H1 (cell line): Measurements from ENCODE around the gene CAMKK2. TPM values are rescaled to one million over a fixed set of nuclear protein-coding genes. Genes with fewer than 3 reads are reported as not detected.
"Not testable (repeated sequence)": the region's sequence is repeated elsewhere in the genome, so short reads cannot be mapped to it uniquely, and the experiment has no call there.

Experiments used
- CTCF ChIA-PET: fragments of 300-600 bp; sonication (Branson Sonifier 250); formaldehyde crosslinking; loops from one replicate; lab custom pipeline; 2021; ENCODE audit not compliant: partially characterized antibody; lab: Charles Lee
- POLR2A ChIA-PET: fragments of 300-600 bp; sonication (Branson Sonifier 250); formaldehyde crosslinking; loops from one replicate; lab custom pipeline; 2021; ENCODE audit warnings: inconsistent platforms; ENCODE audit not compliant: partially characterized antibody; lab: Charles Lee
- DNase-seq, 2 experiments: peaks; one replicate each; pipeline versions ENCODE4 v3.0.0 to v3.0.0-alpha.2; 2010 to 2022; ENCODE audit warnings: low spot score in 2 of 2, low read depth in 1 of 2, mixed read lengths in 1 of 2
- FAIRE-seq: peaks from 2 replicates; lab custom pipeline; 2011; peaks lifted over from hg19 to GRCh38; lab: Jason Lieb, UNC
- H2AFZ ChIP-seq: 2 replicates; pipeline ENCODE4 v1.8.1; 2012; ENCODE audit warnings: low read length, inconsistent platforms
- H2AK5ac ChIP-seq: 2 replicates; pipeline ENCODE4 v1.6.1; 2013; ENCODE audit warnings: low read depth, low read length
- H2BK120ac ChIP-seq: replicated peaks from 2 replicates; pipeline ENCODE3; 2013; ENCODE audit warnings: low read depth, low read length, inconsistent platforms
- H2BK12ac ChIP-seq: 2 replicates; pipeline ENCODE4 v1.6.1; 2013; ENCODE audit warnings: low read depth, low read length
- H2BK15ac ChIP-seq: 2 replicates; pipeline ENCODE4 v1.6.1; 2013; ENCODE audit warnings: low read length
- H2BK20ac ChIP-seq: 2 replicates; pipeline ENCODE4 v1.6.1; 2013; ENCODE audit warnings: low read length
- H2BK5ac ChIP-seq: 2 replicates; pipeline ENCODE4 v1.6.1; 2013; ENCODE audit warnings: low read depth, low read length
- H3K14ac ChIP-seq: 2 replicates; pipeline ENCODE4 v1.6.1; 2013; ENCODE audit warnings: inconsistent platforms; ENCODE audit not compliant: insufficient read length
- H3K18ac ChIP-seq: 2 replicates; pipeline ENCODE4 v1.6.1; 2013; ENCODE audit warnings: low read length; ENCODE audit errors: extremely low read depth
- H3K23ac ChIP-seq: 2 replicates; pipeline ENCODE4 v1.6.1; 2013; ENCODE audit warnings: inconsistent platforms; ENCODE audit not compliant: insufficient read length
- H3K23me2 ChIP-seq: 2 replicates; pipeline ENCODE4 v1.6.1; 2013; ENCODE audit warnings: low read depth, low read length
- H3K27ac ChIP-seq: 2 replicates; pipeline ENCODE4 v1.6.1; 2011; ENCODE audit warnings: low read depth, low read length, inconsistent platforms
- H3K27me3 ChIP-seq, 4 experiments: replicated peaks in 1 of 4; 1 replicate in 1 of 4; 2 replicates in 3 of 4; pipeline versions ENCODE4 v1.6.1 to v1.8.1; 2011 to 2013; ENCODE audit warnings: low read length in 3 of 4, mild to moderate bottlenecking in 3 of 4, inconsistent platforms in 2 of 4, mixed read lengths in 2 of 4, moderate library complexity in 1 of 4; ENCODE audit not compliant: control insufficient read depth in 3 of 4, insufficient read depth in 3 of 4; ENCODE audit errors: extremely low read depth in 1 of 4
- H3K36me3 ChIP-seq, 4 experiments: 2 replicates each; pipeline versions ENCODE4 v1.6.1 to v1.8.1; 2011 to 2013; ENCODE audit warnings: mild to moderate bottlenecking in 4 of 4, low read length in 3 of 4, moderate library complexity in 2 of 4, control low read depth in 1 of 4, inconsistent platforms in 1 of 4; ENCODE audit not compliant: insufficient read depth in 4 of 4, control insufficient read depth in 2 of 4
- H3K4ac ChIP-seq: replicated peaks from 2 replicates; pipeline ENCODE3; 2013; ENCODE audit warnings: low read length, low read depth, mixed read lengths, inconsistent platforms; ENCODE audit not compliant: insufficient read length
- H3K4me1 ChIP-seq, 4 experiments: replicated peaks in 1 of 4; 1 replicate in 1 of 4; 2 replicates in 3 of 4; pipeline versions ENCODE4 v1.6.1 to v1.8.1; 2011 to 2013; ENCODE audit warnings: low read length in 3 of 4, inconsistent platforms in 2 of 4, mixed read lengths in 1 of 4; ENCODE audit not compliant: insufficient read depth in 4 of 4, control insufficient read depth in 3 of 4
- H3K4me2 ChIP-seq, 2 experiments: 2 replicates each; pipeline versions ENCODE4 v1.6.1 to v1.8.1; 2011 to 2013; ENCODE audit warnings: low read depth in 2 of 2, low read length in 2 of 2, control low read depth in 1 of 2, inconsistent platforms in 1 of 2, mild to moderate bottlenecking in 1 of 2; ENCODE audit not compliant: insufficient read depth in 1 of 2
- H3K4me3 ChIP-seq, 4 experiments: fragments of 200-600, 300-600 bp in 1 of 4; sonication (generic), shearing (Covaris generic), sonication (Bioruptor Twin) in 1 of 4; 2 replicates each; pipeline versions ENCODE4 v1.5.1 to v1.8.1; 2011 to 2016; ENCODE audit warnings: low read length in 4 of 4, low read depth in 3 of 4, control low read depth in 2 of 4, inconsistent platforms in 2 of 4, mild to moderate bottlenecking in 2 of 4, mixed read lengths in 1 of 4, moderate library complexity in 1 of 4; ENCODE audit not compliant: insufficient read depth in 2 of 4; ENCODE audit errors: extremely low read depth in 1 of 4
- H3K56ac ChIP-seq: replicated peaks from 2 replicates; pipeline ENCODE3; 2013; ENCODE audit warnings: low read depth, mild to moderate bottlenecking, mixed read lengths, low read length, inconsistent platforms; ENCODE audit not compliant: insufficient read length
- H3K79me1 ChIP-seq: 2 replicates; pipeline ENCODE4 v1.6.1; 2013; ENCODE audit warnings: low read depth, low read length, control low read depth
- H3K79me2 ChIP-seq, 2 experiments: 2 replicates each; pipeline versions ENCODE4 v1.6.1 to v1.8.1; 2012 to 2013; ENCODE audit warnings: low read length in 2 of 2, mild to moderate bottlenecking in 2 of 2, inconsistent platforms in 1 of 2; ENCODE audit not compliant: insufficient read depth in 2 of 2, control insufficient read depth in 1 of 2
- H3K9ac ChIP-seq, 4 experiments: replicated peaks in 1 of 4; 1 replicate in 1 of 4; 2 replicates in 3 of 4; pipeline versions ENCODE4 v1.6.1 to v1.8.1; 2011 to 2013; ENCODE audit warnings: low read depth in 3 of 4, low read length in 3 of 4, control low read depth in 2 of 4, mild to moderate bottlenecking in 2 of 4, moderate library complexity in 2 of 4, inconsistent platforms in 1 of 4; ENCODE audit errors: extremely low read depth in 1 of 4
- H3K9me3 ChIP-seq, 2 experiments: 2 replicates each; pipeline versions ENCODE4 v1.6.1 to v1.8.1; 2012 to 2013; ENCODE audit warnings: mild to moderate bottlenecking in 2 of 2, moderate library complexity in 2 of 2, control low read depth in 1 of 2, inconsistent platforms in 1 of 2, low read depth in 1 of 2, low read length in 1 of 2, mixed read lengths in 1 of 2; ENCODE audit not compliant: insufficient read depth in 2 of 2
- H4K20me1 ChIP-seq, 2 experiments: replicated peaks in 1 of 2; 2 replicates each; pipeline versions ENCODE3 to v1.8.1; 2011 to 2013; ENCODE audit warnings: inconsistent platforms in 2 of 2, low read length in 2 of 2, mild to moderate bottlenecking in 1 of 2; ENCODE audit not compliant: insufficient read depth in 2 of 2, control insufficient read depth in 1 of 2
- H4K5ac ChIP-seq: 2 replicates; pipeline ENCODE4 v1.6.1; 2013; ENCODE audit warnings: low read length, low read depth, mixed read lengths, inconsistent platforms; ENCODE audit not compliant: insufficient read length
- H4K8ac ChIP-seq: 2 replicates; pipeline ENCODE4 v1.8.0; 2013; ENCODE audit warnings: mild to moderate bottlenecking, moderate library complexity, low read length, inconsistent platforms; ENCODE audit not compliant: insufficient read depth; ENCODE audit errors: extremely low read depth
- H4K91ac ChIP-seq: replicated peaks from 2 replicates; pipeline ENCODE3; 2013; ENCODE audit warnings: low read length, mixed read lengths, inconsistent platforms; ENCODE audit not compliant: insufficient read length
- WGBS, 2 experiments: shearing (Covaris generic) in 1 of 2; methylation state at CpG; one replicate each; pipeline versions ENCODE4 v1.1.6 to v1.1.7; 2013 to 2015; ENCODE audit warnings: low lambda C conversion rate in 2 of 2, mixed read lengths in 2 of 2, inconsistent platforms in 1 of 2, low coverage in 1 of 2, missing lambda C conversion rate in 1 of 2; ENCODE audit not compliant: insufficient replicate concordance in 2 of 2, insufficient coverage in 1 of 2, insufficient read length in 1 of 2; ENCODE audit errors: extremely low coverage in 1 of 2, missing lambda C conversion rate in 1 of 2; 5-methylcytosine and 5-hydroxymethylcytosine counted together
- polyA plus RNA-seq, 7 experiments: library from polyadenylated mRNA; depleted of rRNA in 3 of 7; stranded (reverse) in 5 of 7; unstranded in 2 of 7; fragments of >200 nt in 5 of 7; fragments of 200-250 nt in 2 of 7; gene quantifications; 1 replicate in 5 of 7; 2 replicates in 1 of 7; 4 replicates in 1 of 7; pipeline versions ENCODE4 v1.2.1 to v1.2.3, GENCODE V29; 2011 to 2013; ENCODE audit warnings: missing spikeins in 2 of 7, mixed read lengths in 2 of 7
- total RNA-seq: library from RNA; stranded (reverse); fragmentation: NEBNext Ultra II Directional; extraction: Animal tissue kit (Norgen Biotek cat#: 25700); gene quantifications from 2 replicates; pipeline ENCODE4 v1.2.1, GENCODE V29; 2021

CAMKK2 gene
- total and polyA plus RNA-seq, 2 of the 8 experiments (the other 6 are each of a cell fraction or from before 2014, with no cell fraction given) = 29.6 to 30.6 TPM

- H3K18ac ChIP-seq, H3K4ac ChIP-seq, H2BK20ac ChIP-seq, H4K8ac ChIP-seq, H4K20me1 ChIP-seq, H3K23ac ChIP-seq, H3K27ac ChIP-seq, H2BK5ac ChIP-seq, H3K79me1 ChIP-seq, H2BK120ac ChIP-seq, H3K9ac ChIP-seq, H3K23me2 ChIP-seq, H3K4me1 ChIP-seq, H2BK15ac ChIP-seq, H4K91ac ChIP-seq, H3K56ac ChIP-seq, DNase-seq, H2AK5ac ChIP-seq, H3K4me3 ChIP-seq, H3K27me3 ChIP-seq, H2AFZ ChIP-seq, H3K14ac ChIP-seq, H3K79me2 ChIP-seq, H2BK12ac ChIP-seq, FAIRE-seq, H4K5ac ChIP-seq, H3K4me2 ChIP-seq, H3K9me3 ChIP-seq: not testable (repeated sequence)
- POLR2A ChIA-PET = interaction anchor here (2.2 to 2.4 kb wide), 2 partner anchors 10 kb away, joined by 10 to 11 read pairs; partner anchors contain the start of gene CAMKK2
- CTCF ChIA-PET = interaction anchor here (0.7 to 1.2 kb wide), 3 partner anchors 11 to 158 kb away, joined by 3 to 4 read pairs (median 3); no protein-coding TSS in a partner anchor
- peaks cover 2 to 18% (median 8%) of the 10 kb centered on the region in 4 experiments; a peak in 5 of 8 replicates for H3K36me3 ChIP-seq
- WGBS, 2 experiments = 92% methylated on average over 8 of the region's 8 CpGs; no CpG with 5 or more reads in 1 of the 2 experiments
These were observed 10.9 kb upstream of the CAMKK2 start for GRCh38 chr12:121307397-121307796.
